H7 (cell line): Measurements from ENCODE around the gene DNAJC12. TPM values are rescaled to one million over a fixed set of nuclear protein-coding genes. Genes with fewer than 3 reads are reported as not detected.
"Not testable (repeated sequence)": the region's sequence is repeated elsewhere in the genome, so short reads cannot be mapped to it uniquely, and the experiment has no call there.

ENCODE experiments used
- DNase-seq: peaks from one replicate; pipeline ENCODE4 v3.0.0; 2012
- H3K27me3 ChIP-seq: 2 replicates; pipeline ENCODE4 v1.6.0; 2011; ENCODE audit warnings: mild to moderate bottlenecking, low read length; ENCODE audit not compliant: control insufficient read depth, insufficient read depth
- H3K36me3 ChIP-seq: replicated peaks from 2 replicates; pipeline ENCODE4 v1.5.1; 2011; ENCODE audit warnings: low read length; ENCODE audit not compliant: control insufficient read depth, insufficient read depth
- H3K4me3 ChIP-seq: 2 replicates; pipeline ENCODE4 v1.5.1; 2011; ENCODE audit warnings: low read depth, mild to moderate bottlenecking, control low read depth, low read length, moderate library complexity; ENCODE audit not compliant: insufficient read depth
- total RNA-seq: library from RNA; depleted of rRNA; stranded (reverse); fragments of >200 nt; shearing (Covaris generic); gene quantifications from 2 replicates; pipeline ENCODE4 v1.2.3, GENCODE V29; 2014; rRNA removed

The DNAJC12 gene
- total RNA-seq: 0.31 and 1.00 TPM in 2 replicates

- Histone ChIP-seq H3K4me3 (no peak within 1 kb of the TSS), H3K36me3 (no peaks in the 10 kb centered on the region), H3K27me3 (no peaks in the 10 kb centered on the region)
- DNase-seq: peak; percentile 46
Measured at GRCh38 chr10:67837541-67838314, at the start of gene DNAJC12. Gene DNAJC12 (minus strand): TSS chr10:67838188. CDS start chr10:67838011, 177 bp downstream.

- Histone ChIP-seq H3K36me3 (peaks cover 18% of the 10 kb centered on the region), H3K4me3 (peak overlapping the region; percentile 82), H3K27me3 (no peaks in the 10 kb centered on the region)
- peak; percentile 91 for DNase-seq
Measured at GRCh38 chr10:67884842-67885670, 47.1 kb upstream of the DNAJC12 start.

GRCh38 chr10:67884313-67884841 lies 46.4 kb upstream of the DNAJC12 start, which contains the start of gene SIRT1:
Gene SIRT1 (plus strand): TSS chr10:67884656. CDS start chr10:67884722, 66 bp downstream.
- DNase-seq: peak; percentile 97
- Histone ChIP-seq H3K4me3 (peak within 1 kb of the TSS; percentile 82), H3K27me3 (no peaks in the 10 kb centered on the region), H3K36me3 (peaks cover 13% of the 10 kb centered on the region)

- H3K36me3 ChIP-seq: peaks cover 9% of the 10 kb centered on the region
- H3K4me3 ChIP-seq: peak overlapping the region; percentile 82
- DNase-seq: no peak
- no peaks in the 10 kb centered on the region for H3K27me3 ChIP-seq
Measured at GRCh38 chr10:67883710-67884312, 45.8 kb upstream of the DNAJC12 start.

GRCh38 chr10:67878133-67878532 lies 40.1 kb upstream of the DNAJC12 start:
- Histone ChIP-seq H3K36me3 (no peaks in the 10 kb centered on the region), H3K4me3 (no peak overlapping the region), H3K27me3 (no peaks in the 10 kb centered on the region)
- DNase-seq: no peak

- H3K27me3 ChIP-seq, H3K4me3 ChIP-seq, DNase-seq, H3K36me3 ChIP-seq: not testable (repeated sequence)
Measured at GRCh38 chr10:67877421-67877820, 39.4 kb upstream of the DNAJC12 start.

- DNase-seq: no peak
- H3K4me3 ChIP-seq: no peak overlapping the region
- no peaks in the 10 kb centered on the region for H3K27me3 ChIP-seq
- no peaks in the 10 kb centered on the region for H3K36me3 ChIP-seq
Measured at GRCh38 chr10:67875340-67876238, 37.6 kb upstream of the DNAJC12 start.

GRCh38 chr10:67869996-67870395 lies 32.0 kb upstream of the DNAJC12 start:
- Histone ChIP-seq H3K27me3 (no peaks in the 10 kb centered on the region), H3K4me3 (no peak overlapping the region)
- DNase-seq: no peak

GRCh38 chr10:67868132-67868531 lies 30.1 kb upstream of the DNAJC12 start:
- Histone ChIP-seq H3K36me3 (no peaks in the 10 kb centered on the region), H3K4me3 (no peak overlapping the region), H3K27me3 (no peaks in the 10 kb centered on the region)
- DNase-seq: no peak

More at GRCh38 chr10:67869996-67870395, 32.0 kb upstream of the DNAJC12 start:
- H3K36me3 ChIP-seq: no peaks in the 10 kb centered on the region

GRCh38 chr10:67864607-67865371 lies 26.8 kb upstream of the DNAJC12 start:
- H3K27me3 ChIP-seq: no peaks in the 10 kb centered on the region
- H3K36me3 ChIP-seq: no peaks in the 10 kb centered on the region
- H3K4me3 ChIP-seq: no peak overlapping the region
- DNase-seq: no peak

- no peak for DNase-seq
- H3K4me3 ChIP-seq: no peak overlapping the region
- no peaks in the 10 kb centered on the region for H3K36me3 ChIP-seq
- H3K27me3 ChIP-seq: no peaks in the 10 kb centered on the region
Measured at GRCh38 chr10:67863094-67863493, 25.1 kb upstream of the DNAJC12 start.

- no peak overlapping the region for H3K4me3 ChIP-seq
- H3K27me3 ChIP-seq: no peaks in the 10 kb centered on the region
- DNase-seq: peak; percentile 61
- no peaks in the 10 kb centered on the region for H3K36me3 ChIP-seq
Measured at GRCh38 chr10:67861750-67862432, 23.9 kb upstream of the DNAJC12 start.

GRCh38 chr10:67858971-67859370 lies 21.0 kb upstream of the DNAJC12 start:
- Histone ChIP-seq H3K4me3 (no peak overlapping the region), H3K36me3 (no peaks in the 10 kb centered on the region), H3K27me3 (no peaks in the 10 kb centered on the region)
- DNase-seq: no peak
